Measurements from ENCODE around the gene SNX13.

- TF ChIP-seq CTCF (IDR thresholded peaks at IDR 0.05), result no peak
- no peak for TF ChIP-seq EZH2 (IDR thresholded peaks at IDR 0.05; ENCODE audit: borderline replicate concordance, insufficient read depth, low read depth, low read length, poor library complexity, severe bottlenecking)
Observed at GRCh38 chr7:17746020-17746530, 194.2 kb downstream of the SNX13 start.
